Anterior cingulate cortex (tissue), 58 donors: Measurements from ENCODE around the gene ANO4.

Experiments used
- DNase-seq, 58 donors: peaks; one replicate each; lab custom pipeline; 2025; lab: John Stamatoyannopoulos, UW

The ANO4 gene

GRCh38 chr12:100800723-100801122, 6.1 kb downstream of the ANO4 start:
- no peak for DNase-seq

- no peak for DNase-seq
These were observed 6.7 kb downstream of the ANO4 start for GRCh38 chr12:100801320-100801719.

- no peak for DNase-seq
These were observed 14.2 kb downstream of the ANO4 start for GRCh38 chr12:100808777-100809176.

- DNase-seq = no peak
These were observed 25.7 kb downstream of the ANO4 start for GRCh38 chr12:100820314-100820713.

- no peak for DNase-seq
These were observed 29.4 kb downstream of the ANO4 start for GRCh38 chr12:100823963-100824362.

- DNase-seq = no peak
These were observed 29.9 kb downstream of the ANO4 start for GRCh38 chr12:100824476-100824875.

- DNase-seq = peak in 12 of 58 donors; percentile 6 to 47 (median 13)
These were observed 31.7 kb downstream of the ANO4 start for GRCh38 chr12:100826323-100826722.

- DNase-seq = peak in 1 of 58 donors; percentile 12
These were observed 33.4 kb downstream of the ANO4 start for GRCh38 chr12:100827901-100828520.

- DNase-seq = no peak
These were observed 35.6 kb downstream of the ANO4 start for GRCh38 chr12:100830003-100830795.

- DNase-seq = no peak
These were observed 38.7 kb downstream of the ANO4 start for GRCh38 chr12:100833282-100833681.

- DNase-seq = no peak
These were observed 46.2 kb downstream of the ANO4 start for GRCh38 chr12:100840748-100841147.

- DNase-seq = no peak
These were observed 47.6 kb downstream of the ANO4 start for GRCh38 chr12:100842156-100842555.

GRCh38 chr12:100843061-100843460, 48.5 kb downstream of the ANO4 start:
- DNase-seq = no peak

GRCh38 chr12:100845095-100845494, 50.5 kb downstream of the ANO4 start:
- DNase-seq = peak in 2 of 58 donors; percentile 6 to 9

- DNase-seq = no peak
These were observed 57.1 kb downstream of the ANO4 start for GRCh38 chr12:100851637-100852036.

- no peak for DNase-seq
These were observed 62.8 kb downstream of the ANO4 start for GRCh38 chr12:100857418-100857817.

GRCh38 chr12:100857971-100858370, 63.4 kb downstream of the ANO4 start:
- no peak for DNase-seq

GRCh38 chr12:100858656-100859055, 64.1 kb downstream of the ANO4 start:
- peak in 7 of 58 donors; percentile 1 to 39 (median 12) for DNase-seq

- DNase-seq = no peak
These were observed 64.6 kb downstream of the ANO4 start for GRCh38 chr12:100859063-100859627.

GRCh38 chr12:100860611-100861010, 66.0 kb downstream of the ANO4 start:
- peak in 1 of 58 donors; percentile 9 for DNase-seq

- no peak for DNase-seq
These were observed 68.1 kb downstream of the ANO4 start for GRCh38 chr12:100862676-100863075.

- no peak for DNase-seq
These were observed 69.8 kb downstream of the ANO4 start for GRCh38 chr12:100864366-100864765.
